ENCODE data around the gene CENPF.

GRCh38 chr1:214623430-214623829, 20.4 kb downstream of the CENPF start:
- no peak for TF ChIP-seq POLR2AphosphoS5 (IDR thresholded peaks at IDR 0.05; ENCODE audit: low read depth, low read length)
- TF ChIP-seq POLR2A (IDR thresholded peaks at IDR 0.05; ENCODE audit: low read depth, low read length) = no peak
- TF ChIP-seq TAF1 (IDR thresholded peaks at IDR 0.05; ENCODE audit: low read depth, low read length) = no peak

Measured in GM12891 (cell line).